G401 (cell line): ENCODE data around the gene NUP133. TPM values are rescaled to one million over a fixed set of nuclear protein-coding genes. Genes with fewer than 3 reads are reported as not detected.
"Not testable (repeated sequence)": the region's sequence is repeated elsewhere in the genome, so short reads cannot be mapped to it uniquely, and the experiment has no call there.

Experiments used
- DNase-seq: peaks from one replicate; pipeline ENCODE4 v3.0.0-alpha.2; 2015; ENCODE audit warnings: low spot score
- in situ Hi-C: cut with HindIII; loops from 2 replicates; pipeline ENCODE4 v1.10.0; 2016; ENCODE audit warnings: low sequenced_read_pairs, mixed read lengths
- total RNA-seq: library from RNA; depleted of rRNA; stranded (reverse); fragments of >200 nt; shearing (Covaris generic); gene quantifications from 2 replicates; pipeline ENCODE4 v1.2.3, GENCODE V29; 2014

Gene NUP133
- total RNA-seq, 1 experiment from 2014 or later = 51.4 TPM

DNA sequence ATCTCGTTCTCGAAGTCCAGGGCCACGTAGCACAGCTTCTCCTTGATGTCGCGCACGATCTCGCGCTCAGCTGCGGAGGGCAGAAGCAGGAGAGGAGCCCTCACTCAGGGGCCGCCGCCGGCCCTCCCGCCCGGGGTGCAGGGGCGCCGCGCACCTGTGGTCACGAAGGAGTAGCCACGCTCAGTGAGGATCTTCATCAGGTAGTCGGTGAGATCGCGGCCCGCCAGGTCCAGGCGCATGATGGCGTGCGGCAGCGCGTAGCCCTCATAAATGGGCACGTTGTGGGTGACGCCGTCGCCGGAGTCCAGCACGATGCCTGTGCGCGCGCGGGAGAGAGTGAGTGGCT, 76.1 kb downstream of the NUP133 start:
- in situ Hi-C loops = no loop called here
- DNase-seq = peak; percentile 17

DNA sequence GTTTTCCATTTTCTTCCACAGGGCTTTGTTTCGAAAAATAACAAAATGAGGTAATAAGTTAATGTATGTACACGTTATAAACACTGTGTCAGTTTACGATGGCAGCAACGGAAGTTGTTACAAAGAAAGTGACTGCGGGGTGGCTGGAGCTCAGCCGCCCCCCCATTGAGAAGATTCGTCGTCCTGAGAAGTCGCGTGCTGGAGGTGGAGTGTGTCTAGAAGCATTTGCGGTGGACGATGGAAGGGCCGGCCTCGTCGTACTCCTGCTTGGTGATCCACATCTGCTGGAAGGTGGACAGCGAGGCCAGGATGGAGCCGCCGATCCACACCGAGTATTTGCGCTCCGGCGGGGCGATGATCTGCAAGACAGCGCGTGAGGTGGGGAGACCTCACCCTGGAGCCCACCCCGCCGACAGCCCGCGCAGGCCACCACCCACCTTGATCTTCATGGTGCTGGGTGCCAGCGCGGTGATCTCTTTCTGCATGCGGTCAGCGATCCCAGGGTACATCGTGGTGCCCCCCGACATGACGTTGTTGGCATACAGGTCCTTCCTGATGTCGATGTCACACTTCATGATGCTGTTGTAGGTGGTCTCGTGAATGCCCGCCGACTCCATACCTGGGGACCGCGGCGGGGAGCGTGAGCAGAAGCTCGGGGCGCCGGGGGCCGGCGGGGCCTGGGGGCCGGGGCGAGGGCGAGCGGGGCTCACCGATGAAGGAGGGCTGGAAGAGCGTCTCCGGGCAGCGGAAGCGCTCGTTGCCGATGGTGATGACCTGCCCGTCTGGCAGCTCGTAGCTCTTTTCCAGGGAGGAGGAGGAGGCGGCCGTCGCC, 76.6 kb downstream of the NUP133 start:
- DNase-seq = no peak

DNA sequence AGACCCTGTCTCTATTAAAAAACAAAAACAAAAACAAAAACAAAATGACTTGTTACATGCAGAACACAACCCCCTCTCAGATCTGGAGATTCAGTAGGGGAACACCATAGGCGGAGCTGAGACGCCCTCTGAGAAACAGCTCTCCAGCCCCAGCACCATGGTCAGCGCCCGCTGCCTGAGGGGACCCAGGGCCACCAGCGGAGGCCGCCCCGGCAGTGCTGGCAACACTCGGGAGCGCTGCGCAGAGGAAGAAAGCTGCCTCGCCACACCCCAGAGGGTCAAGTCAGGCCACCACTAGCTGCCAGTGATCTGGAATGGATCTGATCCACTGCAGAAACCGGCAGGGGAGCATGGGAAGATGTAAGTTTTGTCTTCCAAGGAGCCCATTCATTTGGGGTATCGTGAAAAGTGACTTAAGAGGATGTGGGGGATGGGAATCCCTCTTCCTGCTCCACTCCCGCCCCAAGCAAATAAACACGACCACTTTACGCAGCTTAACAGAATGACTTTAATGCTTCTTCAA, 77.3 kb downstream of the NUP133 start:
- no peak for DNase-seq
- in situ Hi-C loops = no loop called here

More for the DNA sequence above, 76.6 kb downstream of the NUP133 start:
- in situ Hi-C loops = no loop called here

DNA sequence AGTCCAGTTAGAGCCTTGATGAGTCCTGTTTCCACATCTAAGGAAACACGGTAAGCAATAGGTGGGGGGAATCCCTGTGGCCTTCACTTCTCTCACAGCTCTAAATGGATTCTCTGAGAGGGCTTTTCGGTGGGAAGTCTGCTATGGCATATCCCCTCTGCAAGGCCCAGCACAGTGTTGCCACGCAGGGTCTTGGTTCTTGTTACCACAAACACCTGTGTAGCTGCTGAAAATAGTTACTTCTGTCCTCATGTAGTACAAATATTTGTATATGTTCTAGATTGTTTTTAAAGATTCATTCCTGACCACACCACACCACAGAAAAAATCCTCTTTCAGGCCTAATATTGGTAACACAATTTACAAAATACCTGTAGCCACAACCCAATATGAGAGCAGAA, 79.9 kb downstream of the NUP133 start:
- in situ Hi-C loops = no loop called here
- no peak for DNase-seq

DNA sequence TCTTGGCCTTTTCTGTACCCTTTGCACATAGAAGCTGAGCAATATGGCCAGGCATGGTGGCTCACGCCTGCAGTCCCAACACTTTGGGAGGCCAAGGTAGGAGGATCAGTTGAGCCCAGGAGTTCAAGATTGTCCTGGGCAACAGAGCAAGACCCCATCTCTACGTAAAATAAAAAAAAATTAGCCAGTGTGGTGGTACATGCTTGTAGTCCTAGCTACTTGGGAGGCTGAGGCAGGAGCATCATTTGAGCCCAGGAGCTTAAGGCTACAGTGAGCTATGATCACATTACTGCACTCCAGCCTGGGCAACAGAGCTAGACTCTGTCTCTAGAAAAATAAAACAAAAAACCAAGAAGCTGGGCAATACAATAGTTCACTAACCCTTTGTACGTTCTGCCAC, 80.6 kb downstream of the NUP133 start:
- in situ Hi-C loops = no loop called here
- no peak for DNase-seq

DNA sequence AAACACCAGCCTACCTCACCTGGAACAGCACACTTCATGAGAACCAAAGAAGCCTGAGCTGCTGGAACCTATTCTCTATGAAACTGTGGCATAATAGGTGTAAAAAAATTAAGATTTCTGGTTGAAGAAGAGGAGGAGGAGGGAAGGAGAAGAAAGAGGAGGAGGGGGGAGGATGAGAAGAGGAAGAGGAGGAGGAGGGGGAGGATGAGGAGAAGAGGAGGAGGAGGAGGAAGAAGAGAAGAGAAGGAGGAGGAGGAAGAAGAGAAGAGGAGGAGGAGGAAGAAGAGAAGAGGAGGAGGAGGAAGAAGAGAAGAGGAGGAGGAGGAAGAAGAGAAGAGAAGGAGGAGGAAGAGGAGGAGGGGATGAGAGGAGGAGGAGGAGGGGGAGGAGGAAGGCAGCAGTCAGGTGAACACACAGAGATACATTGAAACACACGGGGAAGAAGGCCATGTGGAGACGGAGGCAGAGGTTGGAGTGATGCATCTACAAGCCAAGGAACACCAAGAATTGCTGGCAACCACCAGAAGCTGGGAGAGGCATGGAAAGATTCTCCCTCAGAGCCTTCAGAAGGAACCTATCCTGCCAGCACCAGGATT, 82.5 kb downstream of the NUP133 start:
- no peak for DNase-seq

DNA sequence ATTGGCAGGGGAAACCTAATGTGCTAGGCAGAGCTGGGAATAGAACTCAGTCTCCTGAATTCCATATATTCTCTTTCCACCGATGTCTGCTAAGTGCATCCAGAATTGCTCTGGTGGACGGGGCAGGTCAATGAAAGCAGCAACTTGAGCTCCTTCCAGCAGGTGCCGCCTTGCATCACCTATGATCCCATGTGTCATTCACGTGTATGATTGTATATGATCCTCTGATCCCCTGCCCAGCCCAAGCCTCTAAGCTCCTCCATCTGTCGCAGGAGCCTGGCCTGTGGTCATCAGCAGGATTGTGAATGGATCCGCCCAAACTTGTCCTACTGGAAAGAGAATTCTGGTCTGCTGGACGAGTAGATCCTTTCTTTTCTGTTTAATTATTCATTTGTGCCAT, 87.4 kb downstream of the NUP133 start:
- in situ Hi-C loops = no loop called here
- DNase-seq = no peak

More for the DNA sequence above, 82.5 kb downstream of the NUP133 start:
- in situ Hi-C loops = no loop called here

DNA sequence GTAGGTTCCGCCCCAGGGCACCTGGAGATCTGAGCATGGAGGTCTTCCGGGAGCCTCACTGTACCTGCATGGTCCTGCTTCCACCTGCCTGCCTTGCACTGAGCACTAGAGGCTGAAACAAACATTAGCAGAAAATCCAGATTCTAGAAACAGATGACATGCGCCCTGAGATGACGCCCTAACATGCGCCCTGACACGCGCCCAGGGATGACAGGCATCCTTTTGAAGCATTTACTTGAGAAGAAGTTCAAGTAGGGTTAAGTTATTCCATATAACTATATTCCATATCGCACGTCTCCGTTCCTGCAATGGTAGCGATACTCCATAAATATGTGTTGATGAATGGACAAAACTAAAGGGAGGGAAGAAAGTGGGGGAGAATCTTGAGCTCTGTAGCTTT, 87.9 kb downstream of the NUP133 start:
- in situ Hi-C loops = no loop called here
- DNase-seq = no peak

DNA sequence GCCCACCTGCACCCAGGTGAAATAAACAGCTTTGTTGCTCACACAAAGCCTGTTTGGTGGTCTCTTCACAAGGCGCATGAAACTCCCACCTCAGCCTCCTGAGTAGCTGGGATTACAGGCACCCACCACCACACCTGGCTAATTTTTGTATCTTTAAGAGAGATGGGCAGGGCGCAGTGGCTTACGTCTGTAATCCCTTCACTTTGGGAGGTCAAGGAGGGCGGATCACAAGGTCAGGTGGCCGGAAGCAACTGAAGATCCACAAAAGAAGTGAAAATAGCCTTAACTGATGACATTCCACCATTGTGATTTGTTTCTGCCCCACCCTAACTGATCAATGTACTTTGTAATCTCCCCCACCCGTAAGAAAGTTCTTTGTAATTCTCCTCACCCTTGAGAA, 89.6 kb downstream of the NUP133 start:
- in situ Hi-C loops, DNase-seq: not testable (repeated sequence)

DNA sequence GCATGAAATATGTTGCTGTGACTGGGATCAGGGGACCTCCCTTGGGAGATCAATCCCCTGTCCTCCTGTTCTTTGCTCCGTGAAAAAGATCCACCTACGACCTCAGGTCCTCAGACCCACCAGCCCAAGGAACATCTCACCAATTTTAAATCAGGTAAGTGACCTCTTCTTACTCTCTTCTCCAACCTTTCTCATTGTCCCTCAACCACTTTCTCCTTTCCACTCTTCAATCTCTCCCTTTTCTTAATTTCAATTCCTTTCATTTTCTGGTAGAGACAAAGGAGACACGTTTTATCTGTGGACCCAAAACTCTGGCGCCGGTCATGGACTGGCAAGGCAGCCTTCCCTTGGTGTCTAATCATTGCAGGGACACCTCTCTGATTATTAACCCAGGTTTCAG, 95.3 kb downstream of the NUP133 start:
- in situ Hi-C loops, DNase-seq: not testable (repeated sequence)

DNA sequence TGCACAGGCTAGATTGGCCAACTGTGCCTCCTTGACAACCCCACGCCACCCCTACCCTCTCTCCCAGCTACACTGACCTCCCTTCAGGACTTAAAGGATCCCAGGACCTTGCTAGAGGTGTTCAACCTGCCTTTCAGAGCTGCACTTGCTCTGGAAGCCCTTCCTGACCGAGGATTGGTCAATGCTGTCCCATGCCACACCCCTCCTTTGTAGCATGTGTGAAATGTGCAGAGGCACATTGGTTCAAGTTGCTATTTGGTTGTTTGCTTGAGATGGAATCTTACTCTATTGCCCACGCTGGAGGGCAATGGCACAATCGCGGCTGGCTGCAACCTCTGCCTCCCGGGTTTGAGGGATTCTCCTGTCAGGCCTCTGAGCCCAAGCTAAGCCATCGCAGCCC, 96.1 kb downstream of the NUP133 start:
- in situ Hi-C loops = no loop called here
- peak; percentile 66 for DNase-seq

DNA sequence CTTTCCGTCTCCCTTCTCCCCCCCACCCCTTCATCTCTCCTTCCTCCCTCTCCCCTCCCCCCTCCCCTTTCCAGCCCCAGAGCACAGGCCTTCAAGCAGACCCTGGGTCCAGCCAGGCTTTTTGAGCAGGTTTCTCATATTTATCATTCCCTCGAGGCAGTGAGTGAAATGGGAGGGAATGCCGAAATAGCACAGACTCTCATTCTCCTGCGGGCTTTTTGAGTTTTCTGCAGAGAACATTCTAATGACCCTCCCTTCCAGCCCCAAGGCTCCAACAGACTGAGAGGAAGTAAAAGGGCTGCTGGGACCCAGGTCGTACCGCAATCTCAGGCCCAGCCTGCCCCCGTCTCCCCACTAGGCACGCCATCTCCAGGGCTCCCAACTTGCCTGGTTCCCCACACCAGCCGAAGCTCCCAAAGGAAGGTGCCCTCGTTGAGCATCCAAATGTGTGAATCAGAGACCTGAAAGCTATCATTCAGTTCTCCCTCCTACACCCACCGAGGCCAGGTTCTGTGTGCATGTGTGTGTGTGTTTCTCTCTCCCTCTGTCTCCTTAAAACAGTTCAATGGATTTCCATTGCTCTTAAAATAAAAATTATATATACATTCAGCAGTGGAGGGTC, 96.6 kb downstream of the NUP133 start:
- in situ Hi-C loops = no loop called here

DNA sequence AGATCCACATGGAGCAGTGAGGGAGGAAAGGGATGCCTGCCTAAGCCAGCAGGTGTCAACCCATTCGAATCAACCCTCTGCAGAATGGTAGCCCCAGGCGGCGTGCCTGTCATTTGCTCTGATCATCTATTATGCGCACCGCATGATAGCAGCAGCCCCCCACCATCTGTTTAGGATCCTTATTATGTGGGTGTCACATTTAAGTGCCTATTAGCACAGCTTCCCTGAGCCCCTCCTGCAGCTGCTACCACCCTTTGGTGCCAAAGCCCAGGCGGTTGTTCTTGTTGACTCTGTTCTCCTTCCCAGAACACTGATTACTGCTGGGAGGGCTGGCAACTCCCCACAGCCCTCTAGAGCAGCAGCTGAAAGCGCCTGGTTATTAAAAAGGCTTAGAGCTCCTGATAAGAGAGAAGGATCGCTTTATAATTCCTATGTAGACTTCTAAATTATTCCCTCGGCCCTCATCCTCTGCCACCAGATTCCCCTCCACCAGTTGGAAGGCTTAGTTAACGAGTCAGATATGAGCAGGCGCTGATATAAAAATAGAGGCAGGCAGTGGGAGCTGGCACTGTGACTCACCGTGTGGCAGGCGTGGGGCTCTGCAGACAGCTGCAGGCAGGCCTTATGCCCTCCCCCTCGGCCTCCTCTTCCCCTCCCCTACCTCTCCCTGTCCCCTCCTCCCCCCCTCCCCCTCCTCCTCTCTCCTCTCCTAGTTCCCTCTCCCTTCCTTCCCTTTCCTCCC, 97.3 kb downstream of the NUP133 start:
- in situ Hi-C loops = no loop called here
- DNase-seq = peak; percentile 94

More for the DNA sequence above, 96.6 kb downstream of the NUP133 start:
- peak; percentile 36 for DNase-seq

DNA sequence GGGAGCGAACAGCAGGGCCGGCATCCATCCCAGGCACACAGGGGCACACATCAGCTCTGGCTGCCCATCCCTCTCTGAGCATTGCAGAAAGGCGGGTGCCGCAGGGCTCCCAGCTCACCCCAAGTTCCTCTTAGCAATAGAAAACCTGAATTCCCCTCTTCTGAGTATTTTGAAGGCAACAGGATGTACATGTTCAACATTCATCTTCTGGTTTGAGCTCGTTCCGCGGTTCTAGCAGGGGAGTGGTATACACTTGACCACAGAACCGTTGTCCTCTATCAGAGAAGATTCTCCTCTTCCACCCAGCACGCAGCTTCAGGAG, 97.8 kb downstream of the NUP133 start:
- in situ Hi-C loops = no loop called here
- no peak for DNase-seq

DNA sequence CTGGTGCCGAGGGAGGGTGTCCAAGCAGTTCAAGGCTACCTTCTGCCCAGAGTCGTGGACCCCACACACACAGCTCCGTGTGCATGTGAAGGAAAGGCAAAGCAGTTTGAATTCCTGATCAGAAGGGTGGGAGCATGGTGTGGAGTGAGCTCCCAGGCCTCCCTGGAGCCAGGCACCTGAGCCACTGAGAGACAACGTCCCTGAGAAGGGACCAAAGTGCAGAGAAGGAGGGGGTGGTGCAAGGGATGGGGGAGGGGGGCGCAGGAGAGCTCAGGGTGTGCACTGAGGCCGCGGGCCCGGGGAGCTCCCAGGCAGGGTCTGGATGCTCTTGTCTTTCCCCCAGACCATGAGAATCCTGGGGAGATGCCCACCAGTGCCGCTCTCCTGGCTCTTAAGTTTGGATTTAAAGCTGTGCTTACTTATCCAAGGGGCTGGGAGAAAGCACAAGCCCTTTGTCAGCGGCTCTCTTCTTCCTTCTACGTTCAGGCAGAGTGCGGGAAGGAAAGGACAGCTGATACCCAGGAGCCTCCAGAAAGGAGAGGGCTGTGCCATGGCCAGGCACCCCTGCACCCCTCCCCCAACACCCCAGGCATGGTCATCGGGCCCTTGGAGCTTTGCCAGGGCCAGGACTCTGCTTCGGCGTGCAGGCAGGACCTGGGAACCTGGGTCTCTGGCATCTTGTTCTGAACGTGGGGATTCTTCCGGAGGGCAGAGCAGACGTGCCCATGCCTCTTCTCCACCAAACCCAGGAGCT, 98.3 kb downstream of the NUP133 start:
- in situ Hi-C loops = no loop called here
- DNase-seq = peak; percentile 42

DNA sequence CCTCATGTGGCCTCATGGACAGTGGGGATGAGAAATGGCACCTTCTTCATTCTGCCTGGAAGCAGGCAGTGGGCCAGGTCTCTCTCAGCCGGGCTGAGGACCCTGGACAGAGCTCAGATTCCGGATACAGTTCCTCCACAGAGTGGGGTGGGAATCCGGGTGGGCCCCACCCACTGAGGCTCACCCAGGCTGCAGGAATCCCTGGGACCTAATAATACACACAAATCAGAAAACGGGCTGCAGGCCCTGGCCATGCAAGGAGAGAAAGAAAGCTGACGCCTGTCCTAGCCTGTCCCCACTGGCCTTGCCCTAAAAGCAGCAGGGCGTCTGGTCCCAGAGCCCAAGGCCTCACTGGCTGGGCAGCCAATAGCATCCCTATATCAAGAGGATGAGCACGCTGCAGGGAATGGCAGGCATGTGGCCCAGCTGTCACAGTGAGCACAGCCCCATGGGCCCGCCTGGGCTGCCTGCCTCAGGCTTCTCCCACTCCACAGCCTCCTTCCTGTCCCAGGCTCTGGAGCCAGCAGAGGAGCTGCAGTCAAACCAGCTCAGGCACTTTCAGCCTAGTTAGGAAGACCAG, 99.6 kb downstream of the NUP133 start:
- in situ Hi-C loops = no loop called here
- peak; percentile 33 for DNase-seq

DNA sequence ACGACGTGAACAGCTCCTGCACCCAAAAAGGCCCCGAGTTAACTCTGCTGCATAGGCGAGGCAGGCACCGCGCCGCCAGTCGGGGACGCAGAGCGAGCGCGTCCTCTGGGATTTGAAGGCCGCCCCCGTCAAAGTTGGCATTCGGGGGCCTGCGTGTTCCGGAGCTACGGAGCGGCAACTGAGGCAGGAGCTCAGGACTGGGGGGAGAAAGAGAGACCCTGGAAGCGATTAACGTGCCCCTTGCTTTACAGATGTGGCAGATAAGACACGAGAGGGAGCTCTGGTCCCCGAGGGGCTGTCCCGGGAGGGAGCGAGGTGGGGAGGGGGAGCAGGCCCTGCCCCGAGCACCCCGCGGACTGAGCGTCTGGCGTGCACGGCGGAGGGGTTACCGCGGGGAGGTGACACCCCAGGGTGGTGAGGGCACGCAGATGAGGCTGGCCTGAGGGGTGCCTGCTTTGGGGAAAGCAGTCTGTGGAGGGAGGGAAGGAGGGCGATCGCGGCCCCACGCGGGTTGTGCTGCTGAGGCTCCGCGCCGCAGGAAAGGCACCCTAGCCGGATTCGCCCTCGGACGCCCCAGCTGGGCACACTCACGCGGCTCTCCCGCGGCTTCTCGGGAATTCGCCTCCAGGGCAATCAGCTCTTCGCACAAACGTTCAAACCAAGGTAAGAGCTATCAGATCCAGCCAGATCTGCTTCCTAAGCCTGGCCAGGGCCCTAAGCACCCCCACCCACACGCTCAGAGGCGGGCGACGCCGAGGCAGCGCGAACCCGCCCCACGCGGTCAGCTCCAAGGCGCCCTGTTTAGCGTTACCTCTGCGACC, 100.7 kb downstream of the NUP133 start:
- no peak for DNase-seq
- in situ Hi-C loops = no loop called here

DNA sequence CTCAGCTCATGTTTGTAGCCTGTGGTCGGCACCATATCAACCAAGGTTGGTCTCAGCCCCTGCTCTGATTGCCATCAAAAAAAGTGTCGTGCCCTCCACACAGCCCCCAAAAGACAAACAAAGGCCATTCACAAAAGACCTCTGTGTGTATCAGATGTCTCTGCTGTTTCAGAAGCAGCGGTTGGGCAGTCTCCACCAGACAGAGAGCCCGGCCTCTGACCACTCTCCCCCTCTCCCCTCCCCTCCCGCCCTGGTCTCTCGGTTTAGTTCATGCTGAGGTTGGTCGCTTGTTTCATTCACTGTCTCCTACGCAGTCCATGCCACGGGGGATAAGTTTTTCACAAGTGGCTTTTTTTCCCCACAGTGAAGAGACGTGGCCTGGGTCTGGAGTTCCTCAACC, 101.3 kb downstream of the NUP133 start:
- DNase-seq = no peak

More for the DNA sequence above, 101.3 kb downstream of the NUP133 start:
- in situ Hi-C loops = no loop called here
